GM12865 (cell line): Measurements from ENCODE around the gene DENND1A.

Experiments used
- DNase-seq: peaks from one replicate; pipeline ENCODE4 v3.0.0; 2010; ENCODE audit warnings: low read depth
- H3K4me3 ChIP-seq: 2 replicates; pipeline ENCODE4 v1.5.1; 2011; ENCODE audit warnings: mild to moderate bottlenecking, low read depth, low read length, control low read depth
- CTCF ChIP-seq: IDR thresholded peaks from 2 replicates; pipeline ENCODE4 v1.5.1; 2011; ENCODE audit warnings: low read length, control low read depth, low read depth, inconsistent platforms; ENCODE audit not compliant: insufficient read depth; ENCODE audit errors: missing control alignments

Gene DENND1A

GRCh38 chr9:123753016-123753415 is 176.9 kb downstream of the DENND1A start:
- no peak overlapping the region for H3K4me3 ChIP-seq
- no peak for DNase-seq
- TF ChIP-seq CTCF, result no peak

DNA sequence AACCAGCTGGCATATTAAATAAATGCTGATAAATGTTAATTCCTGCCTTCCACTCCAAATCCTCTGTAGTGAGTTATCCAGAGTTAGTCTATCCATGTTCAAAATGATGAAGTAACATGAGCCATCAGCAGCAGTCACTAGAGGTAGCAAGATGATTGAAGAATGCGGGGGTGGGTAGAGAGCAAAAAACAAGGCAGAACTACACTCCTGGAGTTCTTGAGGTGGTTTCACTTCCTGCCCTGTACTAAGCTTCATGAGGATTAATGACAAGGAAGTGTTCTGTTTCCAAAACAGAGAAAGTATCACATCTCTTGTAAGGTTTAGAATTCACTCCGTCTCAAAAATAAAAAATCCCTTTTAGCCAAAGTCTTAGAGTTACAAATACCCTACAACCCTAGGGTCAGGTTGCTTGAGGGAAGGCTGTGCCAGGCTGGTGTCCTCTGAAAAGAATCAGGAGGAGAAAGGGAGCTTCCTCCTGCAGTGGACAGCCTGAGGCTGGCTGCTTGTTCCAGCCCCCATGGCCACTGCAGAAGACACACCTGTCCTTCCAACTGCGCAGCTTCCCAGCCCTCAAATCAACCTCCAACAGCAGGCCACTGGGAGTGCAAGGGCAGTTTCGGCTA is 180.2 kb downstream of the DENND1A start:
- no peak overlapping the region for H3K4me3 ChIP-seq
- DNase-seq, result peak; percentile 56
- no peak for TF ChIP-seq CTCF

GRCh38 chr9:123746765-123747164 is 183.2 kb downstream of the DENND1A start:
- TF ChIP-seq CTCF, result no peak
- H3K4me3 ChIP-seq, result no peak overlapping the region
- no peak for DNase-seq

DNA sequence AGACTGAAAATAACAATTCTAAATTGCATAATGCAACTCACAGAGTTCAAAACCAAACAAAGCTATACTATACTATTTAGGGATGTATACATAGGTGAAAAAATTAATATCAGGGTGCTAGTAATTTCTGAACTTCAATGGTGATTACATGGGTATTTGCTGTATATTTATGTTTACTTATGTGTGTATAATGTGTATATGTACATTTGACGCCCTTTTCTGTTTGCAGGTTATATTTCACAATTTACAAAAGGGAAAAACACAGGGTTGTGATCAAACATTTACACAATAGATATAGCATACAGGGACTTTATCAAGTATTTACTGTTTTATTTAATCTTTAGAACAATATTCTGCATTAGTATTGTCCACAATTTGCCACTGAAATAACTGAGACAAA is 184.0 kb downstream of the DENND1A start:
- no peak overlapping the region for H3K4me3 ChIP-seq
- TF ChIP-seq CTCF, result no peak
- DNase-seq, result no peak

- no peak overlapping the region for H3K4me3 ChIP-seq
- no peak for TF ChIP-seq CTCF
- no peak for DNase-seq
Measured at GRCh38 chr9:123745451-123745850, 184.5 kb downstream of the DENND1A start.

DNA sequence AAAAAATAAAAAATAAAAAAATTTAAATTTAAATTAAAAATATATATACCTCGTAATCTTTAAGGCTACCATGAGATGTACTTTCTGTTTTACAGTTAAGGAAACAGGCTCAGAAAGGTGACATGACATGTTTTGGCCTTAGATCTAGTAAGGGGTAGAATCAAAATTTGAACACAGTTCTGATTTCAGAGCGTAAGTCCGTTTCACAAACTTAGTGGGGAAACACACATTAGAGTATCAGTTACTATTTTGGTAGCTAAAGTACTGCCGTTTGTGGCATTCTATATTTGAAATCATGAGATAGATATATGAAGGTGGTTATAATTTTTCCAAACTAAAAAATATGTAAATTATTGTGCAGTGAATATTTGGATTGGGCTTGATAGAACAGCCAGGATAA is 186.2 kb downstream of the DENND1A start:
- no peak overlapping the region for H3K4me3 ChIP-seq
- DNase-seq, result peak; percentile 52
- no peak for TF ChIP-seq CTCF
